ENCODE results near the gene UST.

UST gene

DNA sequence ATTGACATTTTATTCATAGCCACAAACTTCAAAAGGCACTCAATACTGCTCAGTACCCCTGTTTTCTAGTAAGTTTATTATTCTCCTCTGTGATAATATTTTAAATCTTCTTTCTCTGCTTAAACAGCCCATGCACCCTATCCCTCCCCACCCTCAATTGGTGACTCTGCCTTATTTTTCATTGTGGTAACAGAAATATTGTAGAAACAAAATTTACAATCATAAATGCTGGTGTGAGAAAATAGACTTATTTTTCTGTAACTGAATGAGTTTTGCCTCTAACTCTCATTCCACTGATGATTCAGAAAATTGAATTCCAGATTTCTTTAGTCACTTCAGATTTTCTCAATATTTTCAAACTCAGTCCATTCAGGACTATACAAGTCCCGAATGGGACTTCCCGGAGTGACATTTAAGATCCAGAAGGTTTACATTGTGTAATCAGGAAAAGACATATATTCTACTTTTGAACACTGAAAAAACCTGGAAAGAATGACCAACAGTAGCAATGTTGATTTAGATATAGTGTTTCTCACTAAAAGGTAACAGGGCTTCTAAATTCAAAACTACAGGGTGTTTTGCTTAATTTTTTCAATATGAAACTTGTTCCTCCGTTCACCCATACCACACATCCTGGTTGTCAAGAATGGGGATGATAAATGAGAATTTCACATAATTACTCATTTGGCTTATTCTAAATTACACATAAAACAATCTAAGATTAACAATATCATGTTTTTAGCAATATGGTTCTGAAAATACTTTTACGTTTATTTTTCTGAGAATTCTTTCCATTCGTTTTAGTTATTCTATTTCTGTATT lies 34.8 kb upstream of the UST start:
- H3K9ac ChIP-seq (ENCODE audit: low read length): no peak overlapping the region
- no peak overlapping the region for H3K27ac ChIP-seq (ENCODE audit: low read length)
- H3K4me1 ChIP-seq (ENCODE audit: control insufficient read depth, low read depth, low read length): no peaks in the 10 kb centered on the region
- H3K4me3 ChIP-seq (ENCODE audit: low read length): no peak overlapping the region
- H3K27me3 ChIP-seq (ENCODE audit: control insufficient read depth, insufficient read depth, low read length): no peaks in the 10 kb centered on the region
- no peaks in the 10 kb centered on the region for H3K9me3 ChIP-seq (ENCODE audit: control insufficient read depth, low read depth, low read length)
- no peaks in the 10 kb centered on the region for H3K36me3 ChIP-seq (ENCODE audit: control insufficient read depth, low read depth, low read length)

DNA sequence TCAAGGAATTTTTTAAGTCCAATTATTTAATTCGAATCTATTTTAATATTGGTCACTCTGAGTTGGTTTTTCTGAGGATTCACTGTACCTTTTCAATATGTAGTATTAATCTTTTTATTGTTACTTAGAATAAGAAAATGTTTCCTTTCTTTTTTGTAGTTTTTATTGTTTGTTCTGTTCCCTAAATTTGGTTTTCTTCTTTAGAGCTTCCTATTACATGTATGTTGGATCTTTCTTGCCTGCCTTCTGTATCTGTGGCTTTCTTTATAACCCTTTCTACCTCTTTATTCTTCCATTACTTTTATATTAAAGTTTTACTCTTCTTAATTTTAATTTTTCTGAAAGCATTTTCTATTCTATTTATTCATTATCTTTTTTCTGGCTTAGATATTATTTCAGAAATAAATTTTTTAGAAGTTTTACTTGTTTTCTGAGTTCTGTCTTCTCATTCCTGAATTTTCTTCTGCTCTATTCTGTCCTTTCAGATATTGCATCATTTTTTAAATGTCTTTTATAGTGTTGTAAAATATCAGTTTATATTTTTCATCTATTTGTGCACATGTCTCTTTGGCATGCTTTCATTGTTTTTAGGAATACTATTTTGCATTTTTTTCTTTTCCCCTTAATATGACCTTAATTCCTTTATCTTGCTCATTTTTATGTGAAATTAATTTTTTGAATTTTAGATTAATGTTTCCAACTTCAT lies 33.6 kb upstream of the UST start:
- H3K9me3 ChIP-seq (ENCODE audit: control insufficient read depth, low read depth, low read length): no peaks in the 10 kb centered on the region
- H3K9ac ChIP-seq (ENCODE audit: low read length): no peak overlapping the region
- H3K36me3 ChIP-seq (ENCODE audit: control insufficient read depth, low read depth, low read length): no peaks in the 10 kb centered on the region
- no peaks in the 10 kb centered on the region for H3K4me1 ChIP-seq (ENCODE audit: control insufficient read depth, low read depth, low read length)
- H3K27ac ChIP-seq (ENCODE audit: low read length): no peak overlapping the region
- no peak overlapping the region for H3K4me3 ChIP-seq (ENCODE audit: low read length)
- H3K27me3 ChIP-seq (ENCODE audit: control insufficient read depth, insufficient read depth, low read length): no peaks in the 10 kb centered on the region

GRCh38 chr6:148713921-148714320 lies 32.9 kb upstream of the UST start:
- Histone ChIP-seq H3K9me3 (ENCODE audit: control insufficient read depth, low read depth, low read length) (no peaks in the 10 kb centered on the region), H3K9ac (ENCODE audit: low read length) (no peak overlapping the region), H3K4me3 (ENCODE audit: low read length) (no peak overlapping the region), H3K4me1 (ENCODE audit: control insufficient read depth, low read depth, low read length) (no peaks in the 10 kb centered on the region), H3K27ac (ENCODE audit: low read length) (no peak overlapping the region), H3K27me3 (ENCODE audit: control insufficient read depth, insufficient read depth, low read length) (no peaks in the 10 kb centered on the region), H3K36me3 (ENCODE audit: control insufficient read depth, low read depth, low read length) (no peaks in the 10 kb centered on the region)

DNA sequence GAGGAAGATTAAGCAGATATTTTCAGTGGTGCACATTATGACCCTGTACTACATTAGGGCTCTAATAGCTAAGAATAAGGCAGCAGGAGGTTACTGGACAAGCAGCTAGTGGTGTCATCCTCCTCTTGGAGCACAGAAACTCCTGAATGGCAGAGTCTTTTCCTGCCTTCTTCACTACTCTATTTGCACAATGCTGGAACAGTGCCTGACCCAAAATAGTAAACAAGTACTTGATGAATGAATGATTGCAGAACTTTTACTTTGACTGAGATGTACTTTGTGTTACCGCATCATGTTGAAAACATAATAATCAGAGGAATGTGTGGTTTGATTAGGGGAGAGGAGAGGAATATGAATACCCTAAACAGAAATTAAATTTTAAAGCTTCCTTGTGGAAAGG lies 30.0 kb upstream of the UST start:
- Histone ChIP-seq H3K4me1 (ENCODE audit: control insufficient read depth, low read depth, low read length) (no peaks in the 10 kb centered on the region), H3K27ac (ENCODE audit: low read length) (no peak overlapping the region), H3K36me3 (ENCODE audit: control insufficient read depth, low read depth, low read length) (no peaks in the 10 kb centered on the region), H3K27me3 (ENCODE audit: control insufficient read depth, insufficient read depth, low read length) (no peaks in the 10 kb centered on the region), H3K9me3 (ENCODE audit: control insufficient read depth, low read depth, low read length) (no peaks in the 10 kb centered on the region), H3K4me3 (ENCODE audit: low read length) (no peak overlapping the region), H3K9ac (ENCODE audit: low read length) (no peak overlapping the region)

GRCh38 chr6:148720406-148720805 lies 26.4 kb upstream of the UST start:
- no peak overlapping the region for H3K27ac ChIP-seq (ENCODE audit: low read length)
- no peaks in the 10 kb centered on the region for H3K4me1 ChIP-seq (ENCODE audit: control insufficient read depth, low read depth, low read length)
- no peaks in the 10 kb centered on the region for H3K27me3 ChIP-seq (ENCODE audit: control insufficient read depth, insufficient read depth, low read length)
- no peaks in the 10 kb centered on the region for H3K9me3 ChIP-seq (ENCODE audit: control insufficient read depth, low read depth, low read length)
- H3K4me3 ChIP-seq (ENCODE audit: low read length): no peak overlapping the region
- H3K9ac ChIP-seq (ENCODE audit: low read length): no peak overlapping the region
- no peaks in the 10 kb centered on the region for H3K36me3 ChIP-seq (ENCODE audit: control insufficient read depth, low read depth, low read length)

DNA sequence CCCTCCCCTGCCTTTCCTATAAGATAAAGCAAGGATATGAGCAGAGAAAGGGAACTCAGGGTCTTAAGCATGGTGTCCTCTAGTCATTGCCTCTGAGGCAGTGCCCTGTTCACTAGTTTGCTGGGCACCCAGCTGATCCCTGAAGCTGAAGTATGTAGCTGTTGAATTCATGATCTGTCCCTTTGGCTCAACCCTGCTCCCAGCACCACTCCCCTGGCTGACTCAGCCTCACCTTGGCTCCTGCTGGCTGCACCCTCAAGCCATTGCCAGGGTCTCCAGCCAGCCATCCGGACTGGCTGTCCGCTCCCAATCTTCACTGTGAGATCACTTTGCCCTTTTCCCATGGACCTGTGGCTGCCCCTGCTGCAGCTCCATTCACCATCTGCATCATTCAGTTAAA lies 25.9 kb upstream of the UST start:
- Histone ChIP-seq H3K4me1 (ENCODE audit: control insufficient read depth, low read depth, low read length) (no peaks in the 10 kb centered on the region), H3K4me3 (ENCODE audit: low read length) (no peak overlapping the region), H3K36me3 (ENCODE audit: control insufficient read depth, low read depth, low read length) (no peaks in the 10 kb centered on the region), H3K27ac (ENCODE audit: low read length) (no peak overlapping the region), H3K27me3 (ENCODE audit: control insufficient read depth, insufficient read depth, low read length) (no peaks in the 10 kb centered on the region), H3K9ac (ENCODE audit: low read length) (no peak overlapping the region), H3K9me3 (ENCODE audit: control insufficient read depth, low read depth, low read length) (no peaks in the 10 kb centered on the region)

DNA sequence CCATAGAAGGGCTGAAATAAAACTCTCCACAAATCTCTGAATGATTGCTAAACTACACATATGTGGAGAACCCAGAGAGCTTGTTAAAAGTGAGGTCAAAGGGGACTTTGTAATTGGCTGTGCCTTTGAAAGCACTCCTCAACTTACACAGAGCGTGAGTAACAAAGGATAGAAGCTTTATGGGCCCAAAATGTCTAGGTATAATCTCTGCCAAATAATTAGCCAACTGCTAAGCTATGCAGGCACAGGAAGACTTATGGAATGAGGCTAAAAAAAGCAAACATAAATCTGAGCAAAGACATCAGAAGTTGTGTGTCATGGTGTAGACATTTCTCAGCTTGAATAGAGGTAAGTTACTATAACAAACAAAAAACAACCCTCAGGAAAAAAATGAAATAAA lies 23.3 kb upstream of the UST start:
- Histone ChIP-seq H3K9ac (ENCODE audit: low read length) (no peak overlapping the region), H3K4me1 (ENCODE audit: control insufficient read depth, low read depth, low read length) (no peaks in the 10 kb centered on the region), H3K4me3 (ENCODE audit: low read length) (no peak overlapping the region), H3K9me3 (ENCODE audit: control insufficient read depth, low read depth, low read length) (no peaks in the 10 kb centered on the region), H3K36me3 (ENCODE audit: control insufficient read depth, low read depth, low read length) (no peaks in the 10 kb centered on the region), H3K27me3 (ENCODE audit: control insufficient read depth, insufficient read depth, low read length) (no peaks in the 10 kb centered on the region), H3K27ac (ENCODE audit: low read length) (no peak overlapping the region)

GRCh38 chr6:148724428-148724827 lies 22.4 kb upstream of the UST start:
- no peak overlapping the region for H3K9ac ChIP-seq (ENCODE audit: low read length)
- H3K27ac ChIP-seq (ENCODE audit: low read length): no peak overlapping the region
- H3K27me3 ChIP-seq (ENCODE audit: control insufficient read depth, insufficient read depth, low read length): no peaks in the 10 kb centered on the region
- no peaks in the 10 kb centered on the region for H3K36me3 ChIP-seq (ENCODE audit: control insufficient read depth, low read depth, low read length)
- no peaks in the 10 kb centered on the region for H3K4me1 ChIP-seq (ENCODE audit: control insufficient read depth, low read depth, low read length)
- no peaks in the 10 kb centered on the region for H3K9me3 ChIP-seq (ENCODE audit: control insufficient read depth, low read depth, low read length)
- H3K4me3 ChIP-seq (ENCODE audit: low read length): no peak overlapping the region

- H3K36me3 ChIP-seq (ENCODE audit: control insufficient read depth, low read depth, low read length): no peaks in the 10 kb centered on the region
- no peaks in the 10 kb centered on the region for H3K4me1 ChIP-seq (ENCODE audit: control insufficient read depth, low read depth, low read length)
- H3K4me3 ChIP-seq (ENCODE audit: low read length): no peak overlapping the region
- no peaks in the 10 kb centered on the region for H3K27me3 ChIP-seq (ENCODE audit: control insufficient read depth, insufficient read depth, low read length)
- no peak overlapping the region for H3K9ac ChIP-seq (ENCODE audit: low read length)
- H3K27ac ChIP-seq (ENCODE audit: low read length): no peak overlapping the region
- no peaks in the 10 kb centered on the region for H3K9me3 ChIP-seq (ENCODE audit: control insufficient read depth, low read depth, low read length)
These were observed 19.7 kb upstream of the UST start for GRCh38 chr6:148727104-148727503.

- H3K36me3 ChIP-seq (ENCODE audit: control insufficient read depth, low read depth, low read length): no peaks in the 10 kb centered on the region
- H3K9me3 ChIP-seq (ENCODE audit: control insufficient read depth, low read depth, low read length): no peaks in the 10 kb centered on the region
- no peak overlapping the region for H3K4me3 ChIP-seq (ENCODE audit: low read length)
- H3K27me3 ChIP-seq (ENCODE audit: control insufficient read depth, insufficient read depth, low read length): no peaks in the 10 kb centered on the region
- H3K9ac ChIP-seq (ENCODE audit: low read length): no peak overlapping the region
- no peak overlapping the region for H3K27ac ChIP-seq (ENCODE audit: low read length)
- no peaks in the 10 kb centered on the region for H3K4me1 ChIP-seq (ENCODE audit: control insufficient read depth, low read depth, low read length)
These were observed 10.8 kb upstream of the UST start for GRCh38 chr6:148735989-148736388.

DNA sequence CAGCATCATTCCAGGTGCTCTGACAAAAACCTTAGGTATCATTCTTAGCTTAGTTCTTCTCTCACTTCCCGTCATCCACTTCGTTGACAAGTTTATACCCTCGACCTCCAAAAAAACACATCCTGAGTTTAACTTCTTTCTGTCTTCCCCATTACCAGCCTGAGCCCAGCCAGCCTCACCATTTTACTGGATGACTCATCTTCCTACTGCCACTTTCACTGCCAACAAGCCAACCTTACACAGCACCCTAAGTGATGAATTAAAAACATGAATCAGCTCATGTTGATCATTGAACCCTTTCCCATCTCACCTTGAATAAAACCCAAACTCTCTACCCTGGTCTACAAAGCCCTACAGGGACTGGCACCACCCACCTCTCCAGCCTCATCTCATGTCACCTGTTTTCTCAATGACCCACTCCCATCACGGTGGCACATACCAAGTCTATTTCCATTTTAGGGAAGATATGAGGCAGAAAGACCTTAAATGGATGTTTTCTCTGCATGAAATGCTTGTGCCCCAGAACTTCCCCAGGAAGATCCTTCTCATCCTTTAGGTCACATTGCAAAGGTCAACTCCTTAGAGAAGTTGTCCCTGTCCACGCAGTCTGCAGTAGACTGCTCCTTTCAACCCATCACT lies 9.9 kb upstream of the UST start:
- Histone ChIP-seq H3K27ac (ENCODE audit: low read length) (no peak overlapping the region), H3K27me3 (ENCODE audit: control insufficient read depth, insufficient read depth, low read length) (no peaks in the 10 kb centered on the region), H3K4me3 (ENCODE audit: low read length) (no peak overlapping the region), H3K4me1 (ENCODE audit: control insufficient read depth, low read depth, low read length) (no peaks in the 10 kb centered on the region), H3K36me3 (ENCODE audit: control insufficient read depth, low read depth, low read length) (no peaks in the 10 kb centered on the region), H3K9ac (ENCODE audit: low read length) (no peak overlapping the region), H3K9me3 (ENCODE audit: control insufficient read depth, low read depth, low read length) (no peaks in the 10 kb centered on the region)

Data from iPS-18a (cell line).